HG03439 (cell line): ENCODE results near the gene TUSC1.
A peak's percentile ranks its signal among the peaks of the same experiment; 100 is the strongest.
"Not testable (repeated sequence)": the region's sequence is repeated elsewhere in the genome, so short reads cannot be mapped to it uniquely, and the experiment has no call there.

Experiments used
- ATAC-seq: cut with Tn5 transposase; IDR thresholded peaks from one replicate; pipeline ENCODE4 v1.9.1; 2021; ENCODE audit warnings: mild to moderate bottlenecking, moderate library complexity; ENCODE audit not compliant: unreplicated experiment

TUSC1 gene

DNA sequence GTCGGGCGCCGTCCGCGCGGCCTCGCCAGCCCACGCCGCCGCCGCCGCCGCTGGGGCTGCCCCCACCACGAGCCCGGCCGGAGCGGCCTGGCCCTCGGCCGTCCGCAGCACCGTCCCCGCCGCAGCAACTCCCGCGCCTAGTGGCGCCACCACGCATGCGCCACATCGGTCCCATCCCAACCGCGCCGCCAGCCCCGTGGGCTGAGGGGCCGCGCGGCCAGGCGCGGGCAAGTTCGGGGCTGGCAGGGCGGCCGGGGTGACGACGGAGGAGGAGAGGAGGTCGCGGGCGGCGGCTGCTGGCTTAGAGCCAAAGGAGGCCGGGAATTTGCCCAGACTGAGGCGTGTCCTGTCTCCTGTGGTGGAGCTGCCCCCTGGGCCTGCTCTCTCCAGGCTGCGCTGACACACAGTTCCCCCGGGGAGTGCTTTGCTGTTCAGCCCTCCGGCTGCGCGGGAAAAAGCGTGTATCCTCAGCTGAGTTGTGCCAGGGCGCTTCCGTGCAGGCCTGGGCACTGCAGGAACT, at the start of gene TUSC1:
TUSC1 (minus strand) TSS at position 298 of the 520 bp plus-strand sequence; CDS start at position 166, 132 bp downstream.
- ATAC-seq = peak; percentile 86

- ATAC-seq = no peak
Observed at GRCh38 chr9:25726871-25727410, 48.7 kb upstream of the TUSC1 start.

DNA sequence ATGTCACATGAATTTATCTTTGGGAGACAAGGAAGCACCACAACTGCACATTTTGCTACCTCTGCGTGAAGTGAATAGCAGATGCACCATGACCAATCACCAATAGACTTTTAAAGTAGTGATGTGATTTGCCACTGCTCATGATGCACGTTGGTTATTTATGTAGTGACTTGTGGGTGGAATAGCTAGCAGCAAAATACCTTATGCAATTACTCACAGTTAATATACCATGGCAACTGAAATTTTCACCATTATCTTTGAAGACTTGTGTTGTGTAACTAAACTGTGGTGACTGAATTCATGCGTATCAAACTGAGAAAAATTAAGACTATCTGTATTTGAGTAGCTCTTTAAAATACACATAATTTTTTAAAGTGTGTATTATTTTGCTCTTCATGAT, 46.2 kb upstream of the TUSC1 start:
- no peak for ATAC-seq

DNA sequence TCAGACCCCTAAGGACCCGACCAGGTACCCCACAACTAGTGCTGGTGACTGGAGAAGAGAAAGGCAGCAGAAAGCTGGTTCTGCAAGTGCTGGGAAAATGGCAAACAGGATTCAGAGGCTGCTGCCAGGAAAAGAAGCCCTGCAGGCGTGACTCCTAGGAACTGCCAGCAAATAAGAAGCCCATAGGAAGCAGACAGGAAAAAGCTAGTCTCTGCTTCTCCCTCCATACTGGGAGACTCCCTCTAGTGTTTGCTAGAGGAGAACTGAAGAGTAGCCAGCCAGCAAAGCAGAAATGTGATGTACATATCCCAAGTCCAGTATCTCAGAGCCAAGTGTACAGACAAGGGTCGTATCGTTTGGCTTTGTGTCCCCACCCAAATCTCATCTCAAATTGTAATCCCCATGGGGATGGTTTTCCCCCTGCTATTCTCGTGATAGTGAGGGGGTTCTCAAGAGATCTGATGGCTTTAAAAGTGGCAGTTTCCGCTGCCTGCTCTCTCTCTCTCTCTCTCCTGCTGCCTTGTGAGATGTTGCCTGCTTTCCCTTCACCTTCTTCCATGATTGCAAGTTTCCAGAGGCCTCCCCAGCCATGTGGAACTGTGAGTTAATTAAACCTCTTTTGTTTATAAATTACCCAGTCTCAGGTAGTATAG, 38.1 kb upstream of the TUSC1 start:
- ATAC-seq = no peak

DNA sequence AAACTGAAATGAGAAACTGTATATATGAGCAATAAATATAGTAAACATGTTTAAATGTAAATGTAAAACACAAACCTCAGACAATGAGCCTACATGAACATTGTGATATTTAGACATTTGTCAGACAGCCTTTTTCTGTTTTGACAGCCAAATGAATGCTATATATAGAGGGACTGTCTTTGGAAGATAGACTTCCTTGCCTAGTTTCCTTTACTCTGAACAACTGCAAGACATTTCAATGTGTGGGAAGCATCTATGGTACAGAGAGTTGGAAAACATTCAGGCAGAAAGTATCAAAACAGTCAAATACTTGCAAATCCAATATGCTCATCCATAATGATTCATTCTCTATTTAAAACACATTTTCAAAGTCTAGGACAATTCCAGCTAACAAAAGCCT, 31.7 kb upstream of the TUSC1 start:
- no peak for ATAC-seq

DNA sequence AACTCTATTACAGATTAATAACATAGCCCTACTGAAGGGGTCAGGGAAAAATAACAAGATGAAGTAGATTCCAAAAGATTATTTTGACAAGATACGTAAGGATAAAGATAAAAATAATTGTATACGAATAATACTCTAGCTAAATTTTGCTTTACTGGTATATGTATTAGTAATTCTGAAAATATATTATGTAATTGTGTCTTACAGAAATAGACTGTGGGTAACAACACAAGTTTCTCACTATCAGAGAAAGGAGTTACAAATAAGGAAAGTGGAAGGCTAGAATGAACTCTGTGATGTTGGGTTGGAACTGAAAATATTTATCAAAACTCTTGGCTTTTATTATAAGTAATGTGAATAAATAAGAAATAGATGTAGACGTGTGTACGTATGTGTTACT, 26.6 kb upstream of the TUSC1 start:
- ATAC-seq = no peak

DNA sequence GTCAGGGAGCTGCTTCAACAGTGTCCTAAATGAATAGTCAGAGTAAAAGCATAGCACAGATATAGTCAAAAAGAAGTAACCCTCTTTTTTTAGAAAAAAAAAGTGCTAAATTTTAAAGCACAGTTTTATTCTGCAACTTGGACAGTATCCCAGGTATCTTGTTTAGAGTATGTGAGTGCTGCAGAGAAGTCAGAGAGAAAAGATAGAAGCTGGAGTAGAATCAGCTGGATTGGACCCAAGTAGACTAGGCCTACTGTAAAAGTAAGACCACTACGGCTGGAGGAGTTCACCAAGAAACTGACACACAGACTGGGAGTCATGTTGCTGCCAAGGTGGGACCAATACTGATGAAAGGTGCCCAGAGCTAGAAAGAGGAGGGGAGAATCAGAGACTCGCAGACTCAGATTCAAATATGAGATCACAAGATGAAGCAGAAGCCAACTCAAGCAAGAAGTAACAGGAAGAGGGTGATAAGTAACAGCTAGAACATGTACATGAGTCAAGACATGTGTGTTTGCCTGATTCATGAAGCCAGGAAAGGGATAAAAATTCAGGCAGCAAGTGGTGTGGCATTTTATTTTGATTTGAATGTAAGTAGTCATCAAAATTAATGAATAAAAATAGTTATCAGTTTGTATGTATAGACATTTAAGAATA, 25.6 kb upstream of the TUSC1 start:
- ATAC-seq = no peak

GRCh38 chr9:25702536-25702935, 24.3 kb upstream of the TUSC1 start:
- ATAC-seq = peak; percentile 48

DNA sequence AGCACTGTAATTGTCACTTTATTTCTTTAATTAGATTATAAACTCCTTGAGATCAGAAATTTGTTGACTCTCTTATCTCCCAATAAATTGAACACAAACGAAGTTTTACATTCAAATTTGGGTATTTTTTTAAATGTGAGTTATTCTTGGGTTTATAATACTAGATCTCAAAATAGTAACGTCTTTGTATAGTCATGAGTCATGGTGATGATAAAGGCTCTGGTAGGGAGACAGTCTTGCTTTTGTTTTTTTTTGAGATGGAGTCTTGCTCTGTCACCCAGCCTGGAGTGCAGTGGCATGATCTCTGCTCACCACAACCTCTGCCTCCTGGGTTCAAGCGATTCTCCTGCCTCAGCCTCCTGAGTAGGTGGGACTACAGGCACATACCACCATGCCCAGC, 22.7 kb upstream of the TUSC1 start:
- not testable (repeated sequence) for ATAC-seq

DNA sequence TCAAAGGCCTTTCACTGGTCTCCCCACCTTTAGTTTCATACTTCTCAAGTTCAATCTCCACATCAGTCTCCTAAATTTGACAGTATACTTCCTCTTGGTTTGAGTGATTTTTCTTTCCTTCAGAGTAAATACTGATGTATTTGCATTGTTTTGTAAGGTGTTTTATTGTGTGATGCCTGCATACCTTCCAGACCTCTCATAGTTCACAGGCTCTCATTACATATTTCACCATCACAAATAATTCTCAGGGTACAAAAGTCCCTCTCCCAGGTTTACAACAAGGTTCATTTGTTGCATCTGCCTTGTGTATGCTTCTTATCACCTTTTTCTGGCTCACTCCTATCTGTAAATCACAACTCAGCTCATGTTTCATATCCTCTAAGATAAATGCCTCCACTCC, 22.2 kb upstream of the TUSC1 start:
- ATAC-seq = no peak

DNA sequence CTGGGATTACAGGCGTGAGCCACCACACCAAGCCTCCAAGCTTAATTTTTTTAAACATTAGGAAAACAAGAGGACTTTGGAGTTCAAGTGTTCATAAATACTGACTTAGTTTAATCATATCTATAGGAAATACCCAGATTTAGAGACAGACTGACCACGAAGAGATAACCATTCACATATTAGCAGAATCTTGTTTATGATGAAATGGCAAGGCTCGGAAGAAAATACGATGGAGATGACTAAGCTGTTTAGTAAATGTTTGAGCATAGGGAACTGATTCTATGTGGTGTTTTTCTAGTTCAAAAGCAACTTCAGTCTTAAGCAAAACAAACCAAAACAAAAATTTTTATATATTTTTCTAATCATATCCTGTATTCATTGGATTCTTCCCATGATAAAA, 13.5 kb upstream of the TUSC1 start:
- no peak for ATAC-seq

DNA sequence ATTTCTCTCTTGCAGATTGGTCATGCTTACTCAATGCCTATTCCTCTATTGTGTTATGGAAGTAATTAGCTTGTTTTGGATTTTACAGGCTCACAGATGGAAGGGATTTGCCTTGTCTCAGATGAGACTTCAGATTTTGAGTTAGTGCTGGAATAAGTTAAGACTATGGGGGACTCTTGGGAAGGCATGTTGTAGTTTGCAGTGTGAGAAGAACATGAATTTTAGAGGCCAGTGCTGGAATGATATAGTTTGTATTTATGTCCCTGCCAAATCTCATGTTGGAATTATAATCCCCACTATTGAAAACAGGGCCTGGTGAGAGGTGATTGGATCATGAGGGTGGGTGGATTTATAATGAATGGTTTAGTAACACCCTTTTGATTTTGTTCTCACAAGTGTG, 6.1 kb upstream of the TUSC1 start:
- no peak for ATAC-seq

DNA sequence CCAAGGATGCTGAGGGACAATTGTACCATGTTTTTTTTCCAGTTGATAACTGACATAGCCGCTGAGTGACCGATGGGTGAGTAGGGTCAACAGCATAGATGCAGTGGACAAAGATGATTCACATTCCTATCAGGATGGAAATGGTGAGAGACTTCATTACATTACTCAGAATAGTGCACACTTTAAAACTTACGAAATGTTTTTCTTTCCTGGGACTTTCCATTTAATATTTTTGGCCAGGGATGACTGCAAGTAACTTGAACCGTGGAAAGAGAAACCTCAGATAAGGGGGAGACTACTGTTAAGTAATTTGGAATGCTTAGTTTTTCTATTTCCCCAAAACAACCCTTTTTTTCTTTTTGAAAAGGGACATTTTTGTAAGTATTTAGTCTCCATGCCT, 3.0 kb upstream of the TUSC1 start:
- ATAC-seq = no peak

- ATAC-seq = no peak
Observed at GRCh38 chr9:25678846-25679360, 659 bp upstream of the TUSC1 start.

GRCh38 chr9:25677301-25678146, 720 bp downstream of the TUSC1 start:
- peak; percentile 79 for ATAC-seq

DNA sequence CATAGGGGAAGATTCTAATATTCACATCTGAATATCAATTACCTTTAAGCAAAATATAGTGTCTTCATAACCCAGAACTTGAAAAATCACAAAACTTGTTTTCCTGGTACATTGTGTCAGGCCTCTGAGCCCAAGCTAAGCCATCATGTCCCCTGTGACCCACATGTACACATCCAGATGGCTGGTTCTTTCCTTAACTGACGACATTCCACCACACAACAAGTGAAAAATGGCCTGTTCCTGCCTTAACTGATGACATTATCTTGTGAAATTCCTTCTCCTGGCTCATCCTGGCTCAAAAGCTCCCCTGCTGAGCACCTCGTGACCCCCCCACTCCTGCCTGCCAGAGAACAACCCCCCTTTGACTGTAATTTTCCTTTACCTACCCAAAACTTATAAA, 2.4 kb downstream of the TUSC1 start:
- ATAC-seq = not testable (repeated sequence)

DNA sequence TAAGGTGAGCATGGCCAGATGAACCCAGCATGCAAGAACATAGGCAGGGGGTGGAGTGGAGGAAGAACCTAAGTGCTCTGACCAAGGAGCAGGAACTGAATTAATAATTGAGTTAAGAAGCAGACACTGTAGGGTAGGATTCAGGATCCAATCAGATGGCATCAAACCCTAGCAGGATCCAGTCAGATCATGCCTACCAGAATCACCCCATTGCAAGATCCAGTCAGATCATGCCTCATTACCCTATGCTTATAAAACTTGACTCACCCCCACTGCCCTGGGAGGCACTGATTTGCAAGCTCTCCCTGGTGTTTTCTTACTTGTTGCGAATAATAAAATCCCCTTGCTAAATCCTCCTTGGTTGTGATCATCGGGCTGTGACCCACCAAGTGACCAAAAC, 19.7 kb downstream of the TUSC1 start:
- ATAC-seq = no peak

GRCh38 chr9:25654417-25654816, 23.8 kb downstream of the TUSC1 start:
- no peak for ATAC-seq

DNA sequence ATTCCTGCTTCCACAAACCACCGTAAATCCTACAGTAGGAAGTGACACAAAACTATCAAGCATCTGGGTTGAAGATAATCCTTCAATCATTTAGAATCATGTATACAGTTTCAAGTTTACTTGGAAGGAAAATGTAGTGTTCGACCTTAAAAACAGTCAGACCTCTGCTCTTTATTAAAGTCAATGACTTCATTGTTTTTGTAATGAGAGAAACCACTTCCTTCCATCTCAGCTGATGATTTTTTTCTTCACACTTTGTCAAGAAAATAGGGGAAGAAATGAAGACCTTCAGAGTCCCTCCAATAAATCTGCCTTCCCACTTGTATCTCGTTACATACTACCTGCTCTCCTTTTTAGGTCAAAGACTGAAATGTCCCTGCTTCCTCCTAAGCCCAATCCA, 30.1 kb downstream of the TUSC1 start:
- ATAC-seq = no peak

DNA sequence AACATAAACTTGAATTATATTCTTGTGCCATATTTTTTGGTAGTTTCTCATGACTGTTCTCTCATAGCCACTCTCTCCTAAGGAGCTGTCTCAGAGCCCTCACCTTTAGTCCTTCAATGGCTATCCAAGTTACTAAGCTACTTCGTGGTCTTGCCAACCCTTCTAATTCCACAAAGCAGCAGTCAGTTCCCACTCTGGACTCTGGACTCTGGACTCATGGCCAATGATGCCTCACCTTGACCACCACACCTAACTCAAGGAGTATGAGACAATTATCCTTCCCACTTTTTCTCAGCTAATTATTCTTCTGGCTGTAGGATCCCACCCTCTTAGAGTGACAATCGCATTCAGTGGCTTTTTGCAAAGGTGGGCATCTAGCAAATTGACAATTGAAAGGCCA, 42.2 kb downstream of the TUSC1 start:
- ATAC-seq = no peak

DNA sequence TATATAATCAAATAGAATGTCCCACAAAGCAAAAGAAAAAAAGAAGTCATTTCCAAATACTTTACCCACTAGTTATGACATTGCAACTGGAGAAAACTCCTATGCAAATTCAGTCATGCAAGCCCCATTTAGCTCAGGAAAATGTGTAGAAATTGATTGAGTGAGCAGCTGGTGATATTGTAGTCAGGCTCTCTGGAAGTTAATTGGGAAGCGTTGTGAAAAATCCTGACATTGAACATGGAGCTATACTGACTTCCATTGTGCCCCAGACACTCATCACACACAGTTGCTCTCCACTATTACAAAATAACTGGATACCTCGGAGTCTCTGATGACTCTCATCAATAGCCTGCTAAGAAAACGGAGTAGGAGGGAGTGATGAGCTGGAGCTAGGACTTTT, 49.0 kb downstream of the TUSC1 start:
- ATAC-seq = no peak
